Psoas muscle (tissue), 8 donors: ENCODE results near the gene SPOPL. TPM values are rescaled to one million over a fixed set of nuclear protein-coding genes. Genes with fewer than 3 reads are reported as not detected.

ENCODE experiments used
- ATAC-seq, 4 donors: fragments of 200-7000 bp; cut with Tn5 transposase; one replicate each; pipeline ENCODE4 v1.9.1; 2020; ENCODE audit warnings: moderate library complexity in 3 of 4, mild to moderate bottlenecking in 2 of 4
- DNase-seq, 2 donors: peaks; one replicate each; pipeline ENCODE4 v3.0.0-alpha.2; 2020
- H3K27ac ChIP-seq: fragments of 200-600 bp; one replicate; pipeline ENCODE4 v1.8.0; 2022
- H3K27me3 ChIP-seq, 3 donors: fragments of 200-600 bp in 1 of 3; one replicate each; pipeline versions ENCODE4 v1.6.1 to v1.8.0; 2013 to 2022; ENCODE audit warnings: low read length in 2 of 3, mild to moderate bottlenecking in 2 of 3, moderate library complexity in 1 of 3; ENCODE audit not compliant: insufficient read depth in 3 of 3
- H3K36me3 ChIP-seq, 2 donors: fragments of 200-600 bp in 1 of 2; one replicate each; pipeline versions ENCODE4 v1.6.1 to v1.8.0; 2013 to 2022; ENCODE audit warnings: low read depth in 1 of 2, mild to moderate bottlenecking in 1 of 2, moderate library complexity in 1 of 2; ENCODE audit not compliant: insufficient read depth in 1 of 2
- H3K4me1 ChIP-seq: fragments of 200-600 bp; one replicate; pipeline ENCODE4 v1.8.0; 2022
- H3K4me3 ChIP-seq: fragments of 200-600 bp; one replicate; pipeline ENCODE4 v1.8.0; 2022; ENCODE audit warnings: mild to moderate bottlenecking
- H3K9me3 ChIP-seq: fragments of 200-600 bp; one replicate; pipeline ENCODE4 v1.8.0; 2022
- WGBS, 3 donors: extraction: QIAGEN DNeasy Blood & Tissue Kit; methylation state at CpG; one replicate each; pipeline versions ENCODE4 v1.1.6 to v1.1.7; 2013; 5-methylcytosine and 5-hydroxymethylcytosine counted together
- intact Hi-C, 2 donors: fragments of 100-400 bp; cut with DNase I; formaldehyde crosslinking; loops; one replicate each; pipeline versions ENCODE4 v1.11.0 to v1.14.2; 2022
- polyA plus RNA-seq, 3 donors: library from polyadenylated mRNA; stranded (reverse); fragments of 200-250 nt; gene quantifications; one replicate each; pipeline ENCODE4 v1.2.3, GENCODE V29; 2013
- total RNA-seq, 4 donors: library from RNA; stranded (reverse); fragmentation: NEBNext Ultra II Directional in 2 of 4; extraction: Animal tissue kit (Norgen Biotek cat#: 25700) in 2 of 4; gene quantifications; one replicate each; pipeline versions ENCODE4 v1.2.1 to v1.2.4, GENCODE V29; 2021 to 2023
- TF ChIP-seq, protein P1 (sequence below): fragments of 200-600 bp; IDR thresholded peaks from one replicate; pipeline ENCODE4 v1.8.0; 2022; ENCODE audit warnings: antibody characterized with exemption
- donor health status: healthy with polysubstance abuse.
- donor health status: DM: no; HTN: no; CAD: no; lungs with moderate emphysema.
- donor health status: Bipolar disorder and iron deficiency.
- donor health status: healthy.
- donor health status: DM: yes; HTN: yes; CAD: no.
- donor health status: DM: no; HTN: no; CAD: no.
- donor health status: DM: no; HTN: no; CAD: no.
- donor health status: DM: yes; HTN: yes; CAD: no.

Gene SPOPL
- total and polyA plus RNA-seq, 7 donors: 3.0 to 19.0 (median 10.7) TPM

DNA sequence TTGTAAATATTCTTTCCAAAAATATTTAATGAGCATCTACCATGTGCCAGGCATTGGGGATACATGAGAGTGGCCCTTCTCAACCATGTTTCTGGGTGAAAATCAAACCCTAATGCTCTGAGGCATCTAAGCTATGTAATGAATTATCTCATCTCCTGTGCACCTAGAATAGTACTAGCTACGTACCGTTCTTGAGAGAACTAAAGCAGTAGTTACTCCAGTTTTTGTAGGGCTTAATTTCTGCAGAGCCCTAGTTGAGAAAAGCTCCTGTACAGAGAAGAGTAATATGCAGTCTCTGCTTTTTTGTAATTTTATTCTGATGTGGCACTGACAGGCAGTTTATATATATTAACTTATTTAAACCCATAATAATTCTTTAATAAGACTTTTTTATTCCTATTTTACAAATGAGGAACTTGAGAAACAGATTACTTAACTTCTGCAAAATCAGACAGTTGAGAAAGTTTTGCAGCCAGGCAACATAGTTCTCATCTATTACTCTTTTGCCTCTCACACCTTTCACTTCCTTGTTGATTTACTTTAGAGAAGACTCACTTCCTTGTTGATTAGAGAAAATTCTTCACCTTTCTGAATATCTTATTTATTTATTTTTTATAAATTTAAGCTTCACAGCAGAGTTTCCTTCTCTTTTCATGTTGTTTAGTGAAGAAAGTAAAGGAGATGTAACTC, 3.1 kb downstream of the SPOPL start:
- Histone ChIP-seq H3K4me3 (peak overlapping the region; percentile 94), H3K9me3 (no peaks in the 10 kb centered on the region), H3K36me3 (no peaks in the 10 kb centered on the region), H3K4me1 (peaks cover 39% of the 10 kb centered on the region), H3K27ac (no peak overlapping the region), H3K27me3 (no peaks in the 10 kb centered on the region)
- TF ChIP-seq, protein P1, sequence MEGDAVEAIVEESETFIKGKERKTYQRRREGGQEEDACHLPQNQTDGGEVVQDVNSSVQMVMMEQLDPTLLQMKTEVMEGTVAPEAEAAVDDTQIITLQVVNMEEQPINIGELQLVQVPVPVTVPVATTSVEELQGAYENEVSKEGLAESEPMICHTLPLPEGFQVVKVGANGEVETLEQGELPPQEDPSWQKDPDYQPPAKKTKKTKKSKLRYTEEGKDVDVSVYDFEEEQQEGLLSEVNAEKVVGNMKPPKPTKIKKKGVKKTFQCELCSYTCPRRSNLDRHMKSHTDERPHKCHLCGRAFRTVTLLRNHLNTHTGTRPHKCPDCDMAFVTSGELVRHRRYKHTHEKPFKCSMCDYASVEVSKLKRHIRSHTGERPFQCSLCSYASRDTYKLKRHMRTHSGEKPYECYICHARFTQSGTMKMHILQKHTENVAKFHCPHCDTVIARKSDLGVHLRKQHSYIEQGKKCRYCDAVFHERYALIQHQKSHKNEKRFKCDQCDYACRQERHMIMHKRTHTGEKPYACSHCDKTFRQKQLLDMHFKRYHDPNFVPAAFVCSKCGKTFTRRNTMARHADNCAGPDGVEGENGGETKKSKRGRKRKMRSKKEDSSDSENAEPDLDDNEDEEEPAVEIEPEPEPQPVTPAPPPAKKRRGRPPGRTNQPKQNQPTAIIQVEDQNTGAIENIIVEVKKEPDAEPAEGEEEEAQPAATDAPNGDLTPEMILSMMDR: no peak
- intact Hi-C loops: loop anchor here in 1 of 2 donors (10.0 kb wide), 1 partner anchor 50 kb away; no protein-coding TSS in a partner anchor
- ATAC-seq (no peak), DNase-seq (no peak)
- 4 to 9% (median 5%) methylated on average over 2 of the region's 2 CpGs for WGBS, 3 donors

DNA sequence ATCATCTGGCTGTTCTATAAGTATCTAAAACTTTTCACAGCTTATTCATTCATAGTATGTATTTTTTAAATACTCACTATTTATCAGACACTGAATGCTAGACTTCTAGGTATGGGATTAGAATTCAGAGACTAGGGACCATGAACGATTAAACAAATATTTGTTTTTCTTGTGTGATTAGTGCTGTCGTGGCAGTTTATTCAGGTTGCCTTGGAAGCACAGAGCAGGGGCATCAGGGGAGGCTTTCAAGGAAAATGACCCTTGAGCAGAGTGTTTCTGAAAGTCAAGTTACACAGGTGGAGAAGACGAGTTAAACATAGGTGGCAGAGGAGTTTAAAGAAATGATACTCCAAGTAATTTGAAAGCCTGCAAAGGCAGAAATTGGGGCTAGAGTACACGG, 5.7 kb downstream of the SPOPL start:
- no peaks in the 10 kb centered on the region for H3K9me3 ChIP-seq
- no peaks in the 10 kb centered on the region for H3K36me3 ChIP-seq
- TF ChIP-seq, protein P1: no peak
- DNase-seq: no peak
- H3K4me1 ChIP-seq: peaks cover 33% of the 10 kb centered on the region
- intact Hi-C loops: loop anchor here in 1 of 2 donors (10.0 kb wide), 1 partner anchor 48 kb away; no protein-coding TSS in a partner anchor
- WGBS, 3 donors: 66 to 78% (median 68%) methylated on average over 4 of the region's 4 CpGs
- H3K4me3 ChIP-seq: no peak overlapping the region
- no peak overlapping the region for H3K27ac ChIP-seq
- ATAC-seq: no peak
- no peaks in the 10 kb centered on the region for H3K27me3 ChIP-seq

DNA sequence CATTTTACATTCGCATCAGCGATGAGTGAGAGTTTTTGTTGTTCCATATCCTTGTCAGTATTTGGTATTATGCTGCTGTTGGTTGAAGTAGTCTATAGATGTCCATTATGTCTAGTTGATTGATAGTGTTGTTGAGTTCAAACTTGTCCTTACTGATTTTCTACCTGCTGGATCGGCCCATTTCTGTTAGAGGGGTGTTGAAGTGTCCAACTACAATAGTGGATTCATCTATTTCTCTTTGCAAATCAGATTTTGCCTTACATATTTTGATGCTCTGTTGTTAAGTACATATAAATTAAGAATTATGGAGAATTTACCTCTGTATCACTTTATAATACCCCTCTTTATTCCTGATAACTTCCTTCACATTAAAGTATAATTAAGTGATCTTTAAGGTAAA, 8.7 kb downstream of the SPOPL start:
- H3K4me1 ChIP-seq: peaks cover 13% of the 10 kb centered on the region
- TF ChIP-seq, protein P1: no peak
- H3K27ac ChIP-seq: no peak overlapping the region
- no peaks in the 10 kb centered on the region for H3K27me3 ChIP-seq
- no peaks in the 10 kb centered on the region for H3K9me3 ChIP-seq
- H3K36me3 ChIP-seq: no peaks in the 10 kb centered on the region
- 95 to 100% (median 99%) methylated on average over 3 of the region's 3 CpGs for WGBS, 3 donors
- intact Hi-C loops: no loop called here
- ATAC-seq (no peak), DNase-seq (no peak)
- H3K4me3 ChIP-seq: no peak overlapping the region

DNA sequence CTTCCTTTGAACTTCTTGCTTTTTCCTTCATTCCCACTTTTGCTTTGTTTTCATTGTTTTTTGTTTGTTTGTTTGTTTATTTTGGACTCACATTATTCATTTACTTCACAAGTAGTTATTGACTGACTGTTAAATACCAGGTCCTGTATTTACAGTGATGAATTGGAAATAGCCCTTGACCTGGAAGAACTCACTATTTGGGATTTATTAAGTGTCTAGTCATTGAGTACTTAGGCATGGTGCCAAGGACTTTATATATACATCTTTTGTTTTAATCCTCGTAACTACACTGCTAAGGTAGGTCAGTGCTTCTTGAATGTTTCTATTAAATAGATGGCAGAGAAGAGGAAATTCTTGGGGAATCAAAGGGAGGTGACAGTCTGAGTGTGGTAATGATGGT, 11.1 kb downstream of the SPOPL start:
- TF ChIP-seq, protein P1: no peak
- DNase-seq: no peak
- ATAC-seq: no peak
- WGBS, 3 donors: 88 to 90% (median 89%) methylated on average over 1 of the region's 1 CpG
- H3K9me3 ChIP-seq: no peaks in the 10 kb centered on the region
- peaks cover 16% of the 10 kb centered on the region for H3K4me1 ChIP-seq
- intact Hi-C loops: no loop called here
- H3K27me3 ChIP-seq: no peaks in the 10 kb centered on the region
- no peak overlapping the region for H3K27ac ChIP-seq
- H3K4me3 ChIP-seq: no peak overlapping the region
- H3K36me3 ChIP-seq: no peaks in the 10 kb centered on the region

DNA sequence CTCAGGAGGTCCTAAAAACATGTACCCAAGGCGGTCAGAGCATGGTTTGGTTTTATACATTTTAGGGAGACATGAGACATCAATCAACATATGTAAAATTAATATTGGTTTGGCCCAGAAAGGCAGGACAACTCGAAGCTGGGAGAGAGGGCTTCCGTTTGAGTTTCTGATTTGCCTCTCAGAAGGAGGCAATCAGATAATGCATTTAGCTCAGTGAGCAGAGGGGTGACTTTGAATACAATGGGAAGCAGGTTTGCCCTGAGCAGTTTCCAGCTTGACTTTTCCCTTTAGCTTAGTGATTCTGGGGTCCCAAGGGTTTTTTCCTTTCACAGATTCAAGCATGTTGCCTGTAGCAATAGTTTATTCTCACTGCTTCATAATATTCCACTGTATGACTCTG, 12.6 kb downstream of the SPOPL start:
- WGBS, 3 donors: 85 to 95% (median 88%) methylated on average over 3 of the region's 3 CpGs
- DNase-seq: no peak
- TF ChIP-seq, protein P1: no peak
- no peaks in the 10 kb centered on the region for H3K27me3 ChIP-seq
- ATAC-seq: no peak
- H3K4me3 ChIP-seq: no peak overlapping the region
- no peaks in the 10 kb centered on the region for H3K36me3 ChIP-seq
- intact Hi-C loops: no loop called here
- H3K4me1 ChIP-seq: peaks cover 16% of the 10 kb centered on the region
- no peak overlapping the region for H3K27ac ChIP-seq
- no peaks in the 10 kb centered on the region for H3K9me3 ChIP-seq
